HPDE6-E6E7 (cell line): Measurements from ENCODE around the gene AKAP5.

Experiments used
- DNase-seq: peaks from one replicate; pipeline ENCODE4 v3.0.0; 2011; ENCODE audit warnings: missing footprints; ENCODE audit errors: extremely low spot score

AKAP5 gene

GRCh38 chr14:64465191-64465822 lies at the start of gene AKAP5:
TSS of gene AKAP5 (plus strand) at chr14:64465499. CDS start at chr14:64468395, 2,896 bp downstream.
- DNase-seq: peak; percentile 32

- DNase-seq: no peak
These were observed 48.9 kb upstream of the AKAP5 start for GRCh38 chr14:64416348-64416932.

GRCh38 chr14:64417055-64417770 lies 48.1 kb upstream of the AKAP5 start:
- DNase-seq: no peak

- no peak for DNase-seq
These were observed 47.6 kb upstream of the AKAP5 start for GRCh38 chr14:64417771-64418125.

- no peak for DNase-seq
These were observed 46.3 kb upstream of the AKAP5 start for GRCh38 chr14:64419003-64419402.

- peak; percentile 75 for DNase-seq
These were observed 44.1 kb upstream of the AKAP5 start for GRCh38 chr14:64421166-64421565.

GRCh38 chr14:64422005-64422404 lies 43.3 kb upstream of the AKAP5 start:
- DNase-seq: no peak

- DNase-seq: no peak
These were observed 42.5 kb upstream of the AKAP5 start for GRCh38 chr14:64422756-64423155.

- DNase-seq: no peak
These were observed 41.3 kb upstream of the AKAP5 start for GRCh38 chr14:64423987-64424386.

GRCh38 chr14:64434528-64434927 lies 30.8 kb upstream of the AKAP5 start:
- no peak for DNase-seq

GRCh38 chr14:64438181-64438841 lies 27.0 kb upstream of the AKAP5 start:
- peak; percentile 64 for DNase-seq

GRCh38 chr14:64439141-64439540 lies 26.2 kb upstream of the AKAP5 start:
- DNase-seq: no peak

- DNase-seq: no peak
These were observed 24.8 kb upstream of the AKAP5 start for GRCh38 chr14:64440494-64440893.

- no peak for DNase-seq
These were observed 22.9 kb upstream of the AKAP5 start for GRCh38 chr14:64442300-64442988.

GRCh38 chr14:64444140-64444539 lies 21.2 kb upstream of the AKAP5 start:
- no peak for DNase-seq

- DNase-seq: no peak
These were observed 20.1 kb upstream of the AKAP5 start for GRCh38 chr14:64444984-64445845.

GRCh38 chr14:64447876-64448670 lies 17.2 kb upstream of the AKAP5 start:
- no peak for DNase-seq

GRCh38 chr14:64450255-64450654 lies 15.0 kb upstream of the AKAP5 start:
- DNase-seq: no peak

GRCh38 chr14:64454671-64455070 lies 10.6 kb upstream of the AKAP5 start:
- no peak for DNase-seq

GRCh38 chr14:64459405-64460136 lies 5.7 kb upstream of the AKAP5 start:
- DNase-seq: no peak
